Gastrocnemius medialis (tissue), 4 donors: ENCODE measurements around the gene AVEN. TPM values are rescaled to one million over a fixed set of nuclear protein-coding genes. Genes with fewer than 3 reads are reported as not detected.

Source experiments
- ATAC-seq, 2 donors: fragments of 150-250 bp; one replicate each; pipeline ENCODE4 v1.9.1; 2016
- DNase-seq, 2 donors: peaks; one replicate each; pipeline ENCODE4 v3.0.0-alpha.2; 2019
- H3K27ac ChIP-seq, 4 donors: fragments of 200-600 bp; sonication (generic); 1 replicate in 1 of 4; 2 replicates in 3 of 4; pipeline ENCODE4 v1.5.1; 2016 to 2018; ENCODE audit warnings: mild to moderate bottlenecking in 2 of 4, moderate library complexity in 1 of 4
- H3K27me3 ChIP-seq, 3 donors: fragments of 200-600 bp; sonication (generic) in 2 of 3; 1 replicate in 1 of 3; 2 replicates in 2 of 3; pipeline versions ENCODE4 v1.5.1 to v1.6.0; 2016 to 2019; ENCODE audit warnings: mild to moderate bottlenecking in 1 of 3, moderate library complexity in 1 of 3
- H3K36me3 ChIP-seq, 2 donors: fragments of 200-600 bp; sonication (generic) in 1 of 2; one replicate each; pipeline ENCODE4 v1.5.1; 2017 to 2018
- H3K4me1 ChIP-seq, 2 donors: fragments of 200-600 bp; sonication (generic) in 1 of 2; one replicate each; pipeline ENCODE4 v1.5.1; 2016 to 2017; ENCODE audit warnings: mild to moderate bottlenecking in 2 of 2
- H3K4me3 ChIP-seq, 4 donors: fragments of 200-600 bp; sonication (generic) in 3 of 4; 1 replicate in 1 of 4; 2 replicates in 3 of 4; pipeline ENCODE4 v1.5.1; 2016 to 2019; ENCODE audit warnings: mild to moderate bottlenecking in 2 of 4
- H3K9me3 ChIP-seq, 3 donors: fragments of 200-600 bp; sonication (generic) in 2 of 3; 1 replicate in 1 of 3; 2 replicates in 2 of 3; pipeline ENCODE4 v1.5.1; 2016 to 2019
- POLR2A ChIP-seq, 2 donors: fragments of 450-650 bp; IDR thresholded peaks; one replicate each; pipeline ENCODE4 v1.6.1; 2017; ENCODE audit warnings: antibody characterized with exemption in 2 of 2, mild to moderate bottlenecking in 2 of 2, moderate library complexity in 2 of 2
- in situ Hi-C, 4 donors: fragments of 200-750 bp; cut with MboI; loops; one replicate each; pipeline versions ENCODE4 v1.15.0 to v1.8.0; 2017; ENCODE audit warnings: low sequenced_read_pairs in 4 of 4
- intact Hi-C: fragments of 100-400 bp; cut with DNase I; formaldehyde crosslinking; loops from one replicate; pipeline ENCODE4 v1.15.1; 2023; ENCODE audit warnings: low total_unique reads
- total RNA-seq, 4 donors: library from RNA; depleted of rRNA; stranded (reverse); fragments of >200 nt; gene quantifications; one replicate each; pipeline versions ENCODE4 v1.1.0 to v1.2.3, GENCODE V29; 2016
- TF ChIP-seq, protein P1 (sequence below), 5 experiments: fragments of 450-650 bp in 3 of 5; fragments of 200-600 bp in 2 of 5; sonication (generic) in 2 of 5; IDR thresholded peaks in 4 of 5; conservative IDR thresholded peaks in 1 of 5; 1 replicate in 4 of 5; 2 replicates in 1 of 5; pipeline ENCODE4 v1.5.1; 2016 to 2019; ENCODE audit warnings: antibody characterized with exemption in 5 of 5, mild to moderate bottlenecking in 3 of 5, moderate library complexity in 3 of 5

The AVEN gene
- total RNA-seq, 4 donors from 2014 or later: 17.4 to 36.2 (median 21.5) TPM

GRCh38 chr15:33874156-33874555 lies 164.8 kb downstream of the AVEN start:
- no peak for TF ChIP-seq POLR2A (IDR thresholded peaks at IDR 0.05)
- TF ChIP-seq, protein P1, sequence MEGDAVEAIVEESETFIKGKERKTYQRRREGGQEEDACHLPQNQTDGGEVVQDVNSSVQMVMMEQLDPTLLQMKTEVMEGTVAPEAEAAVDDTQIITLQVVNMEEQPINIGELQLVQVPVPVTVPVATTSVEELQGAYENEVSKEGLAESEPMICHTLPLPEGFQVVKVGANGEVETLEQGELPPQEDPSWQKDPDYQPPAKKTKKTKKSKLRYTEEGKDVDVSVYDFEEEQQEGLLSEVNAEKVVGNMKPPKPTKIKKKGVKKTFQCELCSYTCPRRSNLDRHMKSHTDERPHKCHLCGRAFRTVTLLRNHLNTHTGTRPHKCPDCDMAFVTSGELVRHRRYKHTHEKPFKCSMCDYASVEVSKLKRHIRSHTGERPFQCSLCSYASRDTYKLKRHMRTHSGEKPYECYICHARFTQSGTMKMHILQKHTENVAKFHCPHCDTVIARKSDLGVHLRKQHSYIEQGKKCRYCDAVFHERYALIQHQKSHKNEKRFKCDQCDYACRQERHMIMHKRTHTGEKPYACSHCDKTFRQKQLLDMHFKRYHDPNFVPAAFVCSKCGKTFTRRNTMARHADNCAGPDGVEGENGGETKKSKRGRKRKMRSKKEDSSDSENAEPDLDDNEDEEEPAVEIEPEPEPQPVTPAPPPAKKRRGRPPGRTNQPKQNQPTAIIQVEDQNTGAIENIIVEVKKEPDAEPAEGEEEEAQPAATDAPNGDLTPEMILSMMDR (IDR thresholded peaks at IDR 0.05 in 4 of 5, conservative IDR thresholded peaks at IDR 0.05 in 1 of 5): no peak
- Histone ChIP-seq H3K27ac (no peak overlapping the region), H3K27me3 (no peaks in the 10 kb centered on the region), H3K4me1 (no peaks in the 10 kb centered on the region), H3K4me3 (no peak overlapping the region), H3K36me3 (no peaks in the 10 kb centered on the region), H3K9me3 (no peaks in the 10 kb centered on the region)
- in situ Hi-C loops (no loop called here), intact Hi-C loops (no loop called here)
- no peak for DNase-seq
- ATAC-seq: no peak

GRCh38 chr15:33872416-33873106 lies 166.4 kb downstream of the AVEN start:
- Histone ChIP-seq H3K36me3 (no peaks in the 10 kb centered on the region), H3K9me3 (no peaks in the 10 kb centered on the region), H3K27ac (no peak overlapping the region), H3K27me3 (no peaks in the 10 kb centered on the region), H3K4me1 (no peaks in the 10 kb centered on the region), H3K4me3 (no peak overlapping the region)
- no peak for ATAC-seq
- DNase-seq: no peak
- no peak for TF ChIP-seq POLR2A (IDR thresholded peaks at IDR 0.05)
- intact Hi-C loops (no loop called here), in situ Hi-C loops (no loop called here)

DNA sequence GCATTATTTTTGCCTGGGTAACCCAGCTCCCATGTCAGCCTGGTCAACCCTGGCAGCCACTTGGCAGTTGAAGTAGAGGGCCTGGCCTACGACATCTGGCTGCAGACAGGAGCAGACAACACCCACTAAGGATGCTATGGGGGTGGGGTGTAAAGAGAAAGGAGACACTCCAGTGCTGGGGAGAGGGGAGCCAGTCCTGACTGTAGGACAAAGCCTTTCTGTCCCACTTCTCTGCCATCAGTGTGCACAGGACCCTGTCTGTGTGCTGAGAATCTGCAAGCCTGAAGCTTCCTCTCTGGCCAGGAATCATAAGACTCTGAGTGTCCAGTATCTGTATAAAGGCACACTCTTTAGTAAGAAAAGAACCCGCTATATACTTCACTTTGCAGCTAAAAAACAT lies 167.0 kb downstream of the AVEN start:
- H3K36me3 ChIP-seq: peaks cover 0 to 5% of the 10 kb centered on the region in 2 donors
- in situ Hi-C loops (no loop called here), intact Hi-C loops (no loop called here)
- no peaks in the 10 kb centered on the region for H3K9me3 ChIP-seq
- no peak overlapping the region for H3K4me3 ChIP-seq
- H3K27ac ChIP-seq: no peak overlapping the region
- ATAC-seq: no peak
- no peaks in the 10 kb centered on the region for H3K27me3 ChIP-seq
- no peak for DNase-seq
- H3K4me1 ChIP-seq: no peaks in the 10 kb centered on the region
- TF ChIP-seq POLR2A (IDR thresholded peaks at IDR 0.05): no peak
- TF ChIP-seq, protein P1 (IDR thresholded peaks at IDR 0.05 in 4 of 5, conservative IDR thresholded peaks at IDR 0.05 in 1 of 5): no peak

- peaks cover 0 to 31% of the 10 kb centered on the region in 2 donors for H3K36me3 ChIP-seq
- DNase-seq (no peak), ATAC-seq (no peak)
- no peak overlapping the region for H3K4me3 ChIP-seq
- H3K4me1 ChIP-seq: no peaks in the 10 kb centered on the region
- TF ChIP-seq POLR2A (IDR thresholded peaks at IDR 0.05): no peak
- TF ChIP-seq, protein P1 (IDR thresholded peaks at IDR 0.05 in 4 of 5, conservative IDR thresholded peaks at IDR 0.05 in 1 of 5): no peak
- H3K9me3 ChIP-seq: no peaks in the 10 kb centered on the region
- H3K27ac ChIP-seq: no peak overlapping the region
- in situ Hi-C loops: no loop called here
- H3K27me3 ChIP-seq: no peaks in the 10 kb centered on the region
- intact Hi-C loops: no loop called here
Measured at GRCh38 chr15:33866101-33866737, 172.8 kb downstream of the AVEN start.

GRCh38 chr15:33865416-33865815 lies 173.6 kb downstream of the AVEN start:
- peaks cover 0 to 38% of the 10 kb centered on the region in 2 donors for H3K36me3 ChIP-seq
- no peak for ATAC-seq

More at GRCh38 chr15:33865416-33865815, 173.6 kb downstream of the AVEN start:
- H3K27ac ChIP-seq: no peak overlapping the region
- TF ChIP-seq, protein P1 (IDR thresholded peaks at IDR 0.05 in 4 of 5, conservative IDR thresholded peaks at IDR 0.05 in 1 of 5): no peak
- no peak for TF ChIP-seq POLR2A (IDR thresholded peaks at IDR 0.05)
- H3K9me3 ChIP-seq: no peaks in the 10 kb centered on the region
- H3K4me3 ChIP-seq: no peak overlapping the region
- in situ Hi-C loops: no loop called here
- H3K4me1 ChIP-seq: no peaks in the 10 kb centered on the region
- intact Hi-C loops: no loop called here
- DNase-seq: no peak
- H3K27me3 ChIP-seq: no peaks in the 10 kb centered on the region
